Stimulated activated CD4-positive, alpha-beta T cell treated with anti-CD3 and anti-CD28 coated beads, Interleukin-1b, Interleukin-23, amount 100 ng/mL, for 4 hours (primary cell): Measurements from ENCODE around the gene CCNQ.

Source experiments
- DNase-seq, 2 donors: peaks; one replicate each; pipeline ENCODE4 v3.0.0-alpha.2; 2020; ENCODE audit warnings: low read depth in 2 of 2

The CCNQ gene

GRCh38 chrX:153576239-153576870 lies 22.6 kb downstream of the CCNQ start:
- DNase-seq: no peak

GRCh38 chrX:153573984-153574383 lies 25.0 kb downstream of the CCNQ start:
- DNase-seq: no peak

- no peak for DNase-seq
Observed at GRCh38 chrX:153572601-153573000, 26.3 kb downstream of the CCNQ start.

- DNase-seq: no peak
Observed at GRCh38 chrX:153571534-153571908, 27.4 kb downstream of the CCNQ start.

GRCh38 chrX:153569475-153569874 lies 29.5 kb downstream of the CCNQ start:
- DNase-seq: no peak

GRCh38 chrX:153568451-153569011 lies 30.4 kb downstream of the CCNQ start:
- DNase-seq: no peak

GRCh38 chrX:153565996-153566580 lies 32.9 kb downstream of the CCNQ start:
- no peak for DNase-seq

- no peak for DNase-seq
Observed at GRCh38 chrX:153564047-153564606, 34.8 kb downstream of the CCNQ start.

- no peak for DNase-seq
Observed at GRCh38 chrX:153562546-153562945, 36.4 kb downstream of the CCNQ start.

GRCh38 chrX:153561337-153561736 lies 37.6 kb downstream of the CCNQ start:
- no peak for DNase-seq

- no peak for DNase-seq
Observed at GRCh38 chrX:153560466-153560865, 38.5 kb downstream of the CCNQ start.

- DNase-seq: no peak
Observed at GRCh38 chrX:153560000-153560399, 38.9 kb downstream of the CCNQ start.

- no peak for DNase-seq
Observed at GRCh38 chrX:153557618-153558355, 41.2 kb downstream of the CCNQ start.

GRCh38 chrX:153556767-153557166 lies 42.2 kb downstream of the CCNQ start:
- DNase-seq: no peak

- DNase-seq: peak; percentile 41 to 55
Observed at GRCh38 chrX:153554519-153555167, 44.3 kb downstream of the CCNQ start.

GRCh38 chrX:153551135-153551534 lies 47.8 kb downstream of the CCNQ start:
- DNase-seq: no peak

- no peak for DNase-seq
Observed at GRCh38 chrX:153549807-153550206, 49.1 kb downstream of the CCNQ start.

GRCh38 chrX:153549231-153549630 lies 49.7 kb downstream of the CCNQ start:
- DNase-seq: no peak

GRCh38 chrX:153547195-153547594 lies 51.7 kb downstream of the CCNQ start:
- DNase-seq: no peak

GRCh38 chrX:153546386-153546785 lies 52.6 kb downstream of the CCNQ start:
- DNase-seq: no peak

GRCh38 chrX:153544727-153545126 lies 54.2 kb downstream of the CCNQ start:
- no peak for DNase-seq

- no peak for DNase-seq
Observed at GRCh38 chrX:153539979-153540358, 59.0 kb downstream of the CCNQ start.
